SK-MEL-5 (cell line): ENCODE data around the gene CTU2. TPM values are rescaled to one million over a fixed set of nuclear protein-coding genes. Genes with fewer than 3 reads are reported as not detected.
A peak's percentile ranks its signal among the peaks of the same experiment; 100 is the strongest.

ENCODE experiments used
- DNase-seq: peaks from one replicate; pipeline ENCODE4 v3.0.0-alpha.2; 2016; ENCODE audit warnings: low read depth, low spot score
- in situ Hi-C: cut with HindIII; loops from 2 replicates; pipeline ENCODE4 v1.10.0; 2016; ENCODE audit warnings: low sequenced_read_pairs, high pct_unique_total_duplicates, low pct_unique_long_range_greater_than_20kb
- total RNA-seq: library from RNA; depleted of rRNA; stranded (reverse); fragments of >200 nt; shearing (Covaris generic); gene quantifications from 2 replicates; pipeline ENCODE4 v1.2.3, GENCODE V29; 2014

Gene CTU2
- total RNA-seq, 1 experiment from 2014 or later = 15.5 TPM

DNA sequence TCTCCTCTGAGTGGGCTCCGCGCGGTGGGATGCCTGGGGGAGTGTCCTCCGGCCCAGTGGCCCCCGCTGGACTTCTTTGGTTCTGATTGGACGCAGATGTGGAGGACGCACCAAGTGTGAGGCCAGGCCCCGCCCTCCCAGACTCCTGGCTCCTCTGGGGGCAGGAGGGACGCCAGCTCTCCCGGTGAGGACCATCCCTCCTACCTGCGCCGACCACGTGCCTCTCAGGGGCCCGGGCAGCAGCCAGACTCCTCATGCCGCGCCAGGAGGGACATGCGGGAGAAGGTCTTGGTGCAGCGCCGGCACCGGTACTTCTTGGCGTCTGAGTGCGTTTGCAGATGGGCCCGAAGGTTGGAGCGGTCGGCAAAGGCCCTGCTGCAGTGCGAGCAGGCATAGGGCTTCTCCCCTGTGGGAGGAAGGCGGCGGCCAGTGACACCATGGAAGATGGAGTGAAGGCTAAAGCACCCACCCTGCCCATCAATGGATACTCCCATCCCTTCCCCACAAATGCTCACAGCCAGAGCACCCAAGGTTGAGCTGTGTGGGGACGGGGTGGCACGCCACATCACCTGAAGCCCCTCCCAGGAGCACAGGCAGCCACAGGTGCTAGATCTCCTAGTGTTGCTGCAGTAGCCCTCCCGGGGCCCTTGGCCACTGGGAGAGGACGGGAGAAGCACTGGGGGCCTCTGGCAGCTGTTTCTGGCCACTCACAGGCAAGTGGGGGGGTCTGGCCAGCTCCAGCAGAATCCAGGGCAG lies 27.9 kb upstream of the CTU2 start:
- DNase-seq = no peak
- in situ Hi-C loops = no loop called here

DNA sequence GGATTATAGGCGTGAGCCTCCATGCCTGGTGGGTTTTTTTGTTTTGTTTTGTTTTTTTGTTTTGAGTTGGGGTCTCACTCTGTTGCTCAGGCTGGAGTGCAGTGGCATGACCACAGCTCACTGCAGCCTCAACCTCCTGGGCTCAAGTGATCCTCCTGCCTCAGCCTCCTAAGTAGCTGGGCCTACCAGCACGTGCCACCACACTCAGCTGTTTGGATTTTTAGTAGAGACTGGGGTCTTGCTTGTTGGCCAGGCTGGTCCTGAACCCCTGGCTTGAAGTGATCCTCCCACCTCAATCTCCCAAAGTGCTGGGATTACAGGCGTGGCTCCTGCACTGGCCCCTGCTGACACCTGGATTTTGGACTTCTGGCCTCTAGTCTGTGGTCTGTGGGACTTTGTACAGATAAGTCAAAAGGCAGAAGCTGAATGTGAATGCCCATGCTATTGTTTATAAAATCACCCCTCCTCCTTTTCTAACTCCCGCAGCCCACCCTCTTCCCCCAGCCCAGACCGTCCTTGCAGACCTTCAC lies 25.7 kb upstream of the CTU2 start:
- in situ Hi-C loops = no loop called here

DNA sequence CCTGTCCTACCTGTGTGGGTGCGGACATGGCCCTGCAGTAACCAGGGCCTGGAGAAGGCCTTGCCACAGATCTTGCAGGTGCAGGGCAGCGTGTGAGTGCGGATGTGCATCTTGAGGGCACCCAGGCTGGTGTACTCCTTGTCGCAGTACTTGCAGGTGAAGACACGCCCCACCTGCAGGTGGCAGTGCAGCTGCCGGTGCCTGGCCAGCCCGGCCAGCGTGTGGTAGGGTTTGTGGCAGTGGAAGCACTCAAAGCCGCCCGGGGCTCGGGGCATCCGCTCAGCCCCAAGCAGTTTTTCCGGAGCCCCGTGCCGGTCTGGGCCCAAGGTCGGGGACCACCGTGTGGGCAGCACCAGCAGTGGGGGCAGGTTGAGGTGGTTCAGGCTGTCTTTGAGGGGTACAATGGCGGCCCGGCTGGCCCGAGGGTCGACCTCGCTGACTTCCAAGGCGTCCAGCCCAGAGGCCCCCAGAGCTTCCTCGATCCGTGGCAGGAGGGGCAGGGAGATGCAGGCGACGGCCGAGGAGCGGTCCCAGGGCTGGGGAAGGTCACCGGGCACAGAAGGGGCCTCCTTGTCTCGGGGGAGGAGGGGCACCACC lies 25.1 kb upstream of the CTU2 start:
- in situ Hi-C loops = no loop called here
- no peak for DNase-seq

More for the DNA sequence above, 25.7 kb upstream of the CTU2 start:
- DNase-seq = no peak

DNA sequence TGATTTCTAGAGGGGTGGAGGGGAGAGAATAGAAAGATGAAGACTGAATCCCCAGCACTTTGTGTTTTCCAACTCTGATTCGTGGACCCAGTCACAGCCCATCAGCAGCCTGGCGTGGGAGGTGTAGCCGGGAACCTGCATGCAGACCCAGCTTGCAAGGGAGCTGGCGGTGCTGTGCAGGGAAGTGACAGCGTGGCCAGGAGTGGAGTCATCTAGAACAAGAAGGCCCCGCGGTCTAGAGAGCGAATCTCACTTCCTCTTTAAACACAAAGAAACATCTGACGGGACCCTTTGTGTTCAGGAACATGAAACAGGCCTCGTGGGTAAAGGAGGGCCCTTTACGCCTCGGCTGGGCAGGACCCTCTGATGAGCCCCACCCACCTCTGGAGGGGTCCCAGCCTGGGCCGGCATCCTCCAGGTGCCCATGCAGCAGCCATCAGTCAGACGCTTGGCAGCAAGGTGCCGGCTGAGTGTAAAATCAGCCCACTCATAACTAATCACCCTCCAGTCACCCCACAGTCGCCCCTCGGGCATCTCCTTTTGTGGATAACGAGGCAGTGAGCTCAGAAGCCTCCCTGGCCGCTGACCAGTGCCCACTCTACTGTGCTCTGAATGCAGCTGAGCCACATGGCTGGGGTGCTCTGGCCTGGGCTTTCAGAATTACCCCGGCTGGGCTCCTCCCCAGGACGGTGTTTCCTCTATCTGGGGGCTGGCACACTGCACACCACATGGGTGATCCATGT lies 24.4 kb upstream of the CTU2 start:
- DNase-seq = no peak

DNA sequence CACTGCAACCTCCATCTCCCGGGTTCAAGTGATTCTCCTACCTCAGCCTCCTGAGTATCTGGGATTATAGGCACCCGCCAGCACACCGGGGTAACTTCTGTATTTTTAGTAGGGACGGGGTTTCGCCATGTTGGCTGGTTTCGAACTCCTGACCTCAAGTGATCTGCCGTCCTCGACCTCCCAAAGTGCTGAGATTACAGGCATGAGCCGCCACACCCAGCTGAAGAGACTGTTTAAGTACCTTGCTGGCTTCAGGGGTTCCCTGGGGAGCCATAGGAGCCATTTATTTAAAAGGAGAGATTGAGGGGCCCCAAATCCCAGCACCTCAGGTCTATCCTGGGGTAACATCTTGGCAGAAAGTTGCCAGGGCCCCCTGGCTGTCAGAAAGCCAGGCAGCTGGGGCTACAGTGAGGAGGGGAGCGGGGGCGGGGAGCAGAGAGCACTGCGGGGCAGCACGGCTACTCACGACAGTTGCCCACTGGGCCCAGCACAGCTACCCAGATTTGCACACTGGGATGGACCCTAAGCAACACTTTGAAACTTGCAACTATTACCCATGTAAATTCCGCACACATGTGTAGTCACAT lies 21.6 kb upstream of the CTU2 start:
- in situ Hi-C loops = no loop called here
- no peak for DNase-seq

More for the DNA sequence above, 24.4 kb upstream of the CTU2 start:
- in situ Hi-C loops = no loop called here

DNA sequence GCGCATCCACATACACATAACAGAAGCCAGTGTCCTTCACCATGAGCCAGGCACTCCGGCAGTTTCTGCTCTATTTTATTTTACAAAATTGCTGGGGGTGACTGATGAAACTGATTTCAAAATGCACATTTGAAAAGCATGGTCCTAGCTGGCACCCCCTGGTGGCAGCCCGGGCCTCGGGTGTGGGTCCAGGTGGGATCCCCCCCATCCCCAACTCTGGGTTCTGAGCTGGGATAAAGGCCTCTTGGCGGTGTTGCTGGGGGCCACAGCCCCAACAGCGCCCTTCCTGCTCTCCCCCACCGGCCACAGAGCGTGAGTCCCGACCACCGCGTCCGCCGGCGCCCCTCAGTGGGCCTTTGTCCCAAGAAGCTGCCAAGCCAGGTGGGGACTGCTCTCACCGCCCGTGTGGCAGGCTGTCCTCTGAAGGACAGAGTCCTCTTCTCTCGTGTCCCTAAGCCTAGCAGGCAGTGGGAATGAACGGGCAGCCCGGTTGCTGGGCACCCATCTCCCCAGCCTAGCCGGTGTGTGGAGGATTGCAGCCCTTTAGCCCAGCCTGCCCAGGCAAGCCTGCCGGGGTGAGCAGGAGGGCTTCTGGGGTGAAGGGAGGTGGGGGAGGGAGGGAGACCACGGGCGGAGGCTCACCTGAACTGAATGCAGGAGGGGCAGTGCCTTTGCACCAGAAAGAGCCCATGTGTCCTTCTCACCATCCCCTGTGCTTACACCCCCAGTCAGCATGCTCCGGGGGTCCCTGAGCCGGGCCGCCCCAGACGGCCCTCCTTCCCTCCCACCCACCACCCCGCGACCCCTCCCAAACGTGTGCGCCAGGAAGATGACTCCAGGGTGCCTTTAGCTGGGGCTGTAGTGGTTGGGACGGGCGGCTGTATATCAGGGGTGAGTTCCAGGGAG lies 20.9 kb upstream of the CTU2 start:
- no peak for DNase-seq

DNA sequence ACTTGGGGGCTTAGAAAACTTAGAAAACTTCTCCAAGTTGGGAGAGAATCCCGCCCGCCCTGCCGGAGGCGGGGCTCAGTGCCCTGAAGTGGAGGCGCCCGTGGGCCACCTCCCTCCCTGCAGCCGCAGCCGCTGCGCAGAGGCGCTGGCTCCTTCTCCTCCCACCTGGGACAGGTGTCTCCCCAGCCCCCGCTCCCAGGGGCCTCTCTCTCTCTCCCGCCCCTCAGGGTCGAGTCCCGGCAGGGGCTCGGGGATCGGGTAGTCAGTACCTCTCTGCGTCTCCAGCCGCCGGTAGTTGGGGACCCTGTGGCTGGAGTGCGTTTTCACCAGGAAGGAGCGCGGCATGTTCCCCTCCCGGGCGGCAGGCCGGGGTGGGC lies 20.3 kb upstream of the CTU2 start:
- no peak for DNase-seq
- in situ Hi-C loops = no loop called here

More for the DNA sequence above, 20.9 kb upstream of the CTU2 start:
- in situ Hi-C loops = no loop called here

DNA sequence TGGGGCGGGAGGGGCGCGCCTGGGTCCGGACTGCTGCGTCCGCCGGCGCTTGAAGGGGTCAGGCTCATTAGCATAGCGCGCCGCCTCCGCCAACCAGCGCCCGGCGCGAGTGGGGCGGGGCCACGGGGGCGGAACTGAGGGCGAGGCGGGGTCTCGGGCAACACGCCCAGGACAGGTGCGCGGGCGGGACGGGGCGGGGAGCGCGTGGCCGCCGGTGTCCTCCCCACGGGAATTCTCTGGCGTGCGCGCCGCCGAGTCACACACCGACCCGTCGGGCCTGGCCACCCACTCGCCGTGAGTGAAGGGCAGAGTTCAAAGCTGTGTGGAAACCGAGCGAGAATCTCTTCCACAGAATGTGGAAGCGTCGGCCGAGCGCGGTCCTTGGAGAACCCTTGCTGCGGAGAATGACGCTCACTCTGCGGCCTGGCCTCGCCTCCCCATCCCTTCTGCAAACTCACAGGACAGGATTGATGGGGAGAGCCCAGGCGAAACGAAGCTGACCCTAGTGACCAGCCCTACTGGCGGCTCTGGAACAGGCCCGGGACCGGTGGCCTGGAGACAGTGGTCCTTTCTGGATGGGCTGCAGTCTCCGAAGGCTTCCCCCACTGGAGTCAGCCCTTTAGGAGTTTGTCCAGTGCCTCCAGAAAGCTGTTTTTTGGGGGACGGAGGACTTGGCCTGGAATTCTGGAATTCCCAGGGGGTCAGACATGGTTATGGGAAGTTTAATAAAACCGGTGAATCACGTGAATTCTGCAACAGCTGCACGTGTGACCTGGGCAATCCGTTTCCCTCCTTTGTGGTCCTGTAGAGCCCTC lies 19.7 kb upstream of the CTU2 start, which contains the start of gene SNAI3:
SNAI3 (minus strand) TSS at position 69 of the 815 bp plus-strand sequence. CDS start 101 bp downstream, outside the sequence.
- in situ Hi-C loops = no loop called here
- DNase-seq = peak; percentile 60

DNA sequence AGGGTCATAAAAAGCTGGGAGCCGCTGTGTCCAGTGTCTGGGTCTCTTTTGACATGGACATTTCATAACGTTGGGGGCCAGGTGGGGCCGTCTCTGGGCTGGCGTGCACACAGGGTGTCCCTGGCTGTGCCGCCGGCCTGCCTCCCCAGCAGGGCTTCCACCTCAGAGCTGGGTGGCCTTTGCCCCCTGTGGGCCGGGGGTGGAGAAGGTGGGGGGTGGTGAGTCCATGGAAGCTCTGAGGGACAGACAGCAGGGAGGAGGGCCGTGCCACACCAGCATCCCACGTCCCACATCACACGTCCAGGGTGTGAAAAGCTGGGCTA lies 19.1 kb upstream of the CTU2 start:
- no peak for DNase-seq
- in situ Hi-C loops = no loop called here

DNA sequence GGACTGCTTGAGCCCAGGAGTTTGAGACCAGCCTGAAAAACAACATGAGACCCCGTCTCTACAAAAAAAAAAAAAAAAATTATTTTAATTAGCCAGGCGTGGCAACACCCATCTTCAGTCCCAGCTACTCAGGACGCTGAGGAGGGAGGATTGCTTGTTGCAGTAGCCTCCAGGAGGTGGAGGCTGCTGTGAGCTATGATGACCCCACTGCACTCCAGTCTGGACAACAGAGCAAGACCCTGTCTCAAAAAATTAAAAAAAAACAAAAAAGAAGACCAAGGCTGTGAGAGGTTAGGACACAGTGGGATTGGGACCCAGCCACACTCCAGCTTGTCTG lies 18.7 kb upstream of the CTU2 start:
- in situ Hi-C loops = no loop called here

DNA sequence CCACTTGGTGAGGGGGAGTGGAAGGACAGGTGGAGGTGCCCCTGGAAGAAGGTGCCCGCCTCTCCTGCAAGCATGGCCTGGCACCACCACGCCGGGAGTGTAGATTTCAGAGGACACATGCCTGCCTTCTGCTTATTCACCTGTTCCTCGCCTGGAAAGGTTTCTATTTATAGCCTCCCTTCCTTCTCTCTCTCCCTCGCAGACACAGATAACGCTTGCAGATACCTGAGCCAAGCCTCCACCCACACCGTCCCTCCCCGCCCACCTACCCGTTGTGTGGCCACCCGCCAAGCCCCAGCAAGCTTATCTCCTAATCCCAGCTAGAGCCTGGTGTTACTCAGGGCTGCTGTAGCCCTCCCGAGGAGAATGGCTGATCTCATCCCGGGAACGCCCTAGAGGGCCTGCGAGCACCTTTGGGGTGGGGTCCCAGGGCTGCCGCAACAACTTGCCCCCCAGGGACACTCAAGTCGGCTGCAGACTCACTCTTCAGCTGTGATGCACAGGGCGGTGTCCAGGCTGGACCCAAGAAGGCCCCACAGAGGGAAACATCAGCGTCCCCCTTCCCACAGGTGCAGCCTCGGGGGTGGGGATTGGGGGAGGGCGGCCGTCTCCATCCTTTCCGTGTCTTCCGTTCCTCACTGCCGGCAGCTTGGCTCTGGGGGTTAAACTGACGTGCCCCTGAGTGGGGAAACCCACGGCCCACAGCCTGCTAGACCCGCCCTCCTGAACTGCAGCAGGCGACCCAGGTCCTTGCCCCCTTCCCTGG lies 18.1 kb upstream of the CTU2 start:
- in situ Hi-C loops = no loop called here
- no peak for DNase-seq

More for the DNA sequence above, 18.7 kb upstream of the CTU2 start:
- DNase-seq = no peak

DNA sequence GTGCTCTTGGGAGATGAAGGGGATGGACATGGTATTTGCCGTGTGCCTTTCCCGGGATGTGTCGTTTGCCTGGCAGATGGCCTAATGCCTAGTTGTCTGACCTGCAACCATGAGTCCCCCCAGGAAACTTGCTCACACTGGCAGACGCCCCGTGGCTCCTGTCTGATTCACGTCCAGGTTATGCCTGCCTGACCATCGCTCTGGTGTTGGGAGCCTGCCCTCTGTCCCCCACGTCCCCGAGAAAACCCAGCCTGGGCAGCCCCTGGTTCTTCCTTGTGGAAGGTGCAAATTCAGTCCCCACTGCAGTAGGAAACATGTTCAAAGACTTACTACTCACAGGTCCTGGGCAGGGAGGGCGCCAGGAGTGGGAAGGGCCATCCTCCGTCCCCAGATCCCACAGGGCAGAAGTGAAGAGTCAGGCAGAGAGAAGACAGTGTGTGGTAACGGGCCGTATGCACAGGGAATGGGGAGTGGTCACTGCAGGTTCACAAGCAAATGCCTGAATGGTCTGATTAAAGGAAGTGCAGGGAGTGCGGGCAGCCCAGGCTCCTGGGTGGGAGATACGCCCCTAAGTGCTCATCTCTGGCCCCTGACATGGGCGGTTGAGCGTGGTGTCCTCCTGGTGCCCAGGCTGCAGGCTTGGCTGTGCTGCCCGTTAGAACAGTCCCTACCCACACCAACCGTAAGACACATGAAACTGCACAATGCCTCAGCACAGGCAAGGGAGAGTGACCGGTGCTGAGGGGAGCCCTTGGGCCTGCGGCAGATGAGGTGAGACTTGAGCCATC lies 15.8 kb upstream of the CTU2 start:
- in situ Hi-C loops = no loop called here
- no peak for DNase-seq

DNA sequence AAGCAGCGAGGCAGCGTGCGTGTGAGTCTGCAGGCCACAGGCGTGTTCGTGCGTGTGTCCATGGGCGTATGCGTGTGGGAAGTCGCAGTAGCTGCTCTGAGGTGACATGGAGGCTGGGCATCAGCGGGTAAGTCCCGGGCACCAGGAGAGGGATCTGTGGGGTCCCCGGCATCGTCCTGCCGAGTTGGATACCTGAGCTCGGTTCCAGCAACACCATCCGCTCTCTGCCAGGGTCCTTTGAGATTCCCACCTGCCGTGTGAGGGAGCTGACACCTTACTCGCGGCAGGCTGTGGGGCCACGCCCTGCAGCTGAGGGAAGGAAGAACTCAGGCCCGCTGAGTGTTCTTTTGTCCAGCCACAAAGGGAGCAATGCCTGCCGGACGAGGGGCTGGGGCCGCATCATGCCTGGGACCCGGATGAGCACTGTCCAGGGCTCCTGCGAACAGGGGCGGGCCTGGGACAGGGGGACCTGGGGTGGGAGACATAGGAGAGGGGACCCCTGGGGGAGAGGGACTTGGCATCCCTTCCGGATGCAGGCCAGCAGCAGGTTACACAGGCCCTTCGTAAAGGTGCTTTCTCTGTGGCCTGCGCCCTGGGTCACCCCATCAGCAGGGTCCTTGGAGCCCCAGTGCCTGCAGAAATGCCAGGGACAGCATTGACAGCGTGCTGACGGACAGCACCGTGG lies 15.0 kb upstream of the CTU2 start:
- no peak for DNase-seq
- in situ Hi-C loops = no loop called here

DNA sequence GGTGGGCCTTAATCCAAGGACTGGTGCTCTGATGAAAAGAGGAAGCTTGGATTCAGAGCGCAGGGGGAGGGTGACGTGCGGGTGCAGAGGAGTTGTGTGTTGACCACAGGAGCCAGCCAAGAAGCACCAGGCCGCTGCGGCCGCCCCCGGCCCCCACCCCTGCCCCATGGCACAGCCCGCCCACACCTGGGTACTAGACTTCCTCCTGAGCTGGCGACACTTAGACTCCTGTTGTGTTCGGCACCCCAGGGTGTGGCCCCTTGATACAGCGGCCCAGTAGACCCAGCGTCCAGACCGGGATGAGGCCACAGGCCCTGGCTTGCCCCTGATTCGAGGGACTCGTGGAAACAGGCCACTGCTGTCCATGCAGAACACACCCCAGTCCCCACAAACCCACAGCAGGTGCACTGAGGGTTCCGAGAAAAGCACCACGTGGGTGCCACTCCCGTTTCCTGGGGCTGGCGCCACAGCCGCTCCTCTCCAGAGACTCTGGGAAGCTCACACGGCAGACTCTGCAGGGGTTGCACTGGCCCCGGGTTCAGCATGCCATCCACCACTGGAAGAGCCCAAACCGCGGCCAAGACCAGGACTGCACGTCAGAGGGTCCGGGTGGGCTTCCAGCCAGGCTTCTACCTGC lies 14.3 kb upstream of the CTU2 start:
- in situ Hi-C loops = no loop called here
- no peak for DNase-seq
